Loucy (cell line): ENCODE measurements around the gene ZIC4.

ENCODE experiments used
- H2AFZ ChIP-seq: fragments of 200-600 bp; sonication (generic); 2 replicates; pipeline ENCODE4 v1.6.0; 2016; ENCODE audit warnings: antibody characterized with exemption, mild to moderate bottlenecking, low read length, moderate library complexity
- H3F3A ChIP-seq: fragments of 200-600 bp; 2 replicates; pipeline ENCODE4 v1.6.0; 2016; ENCODE audit warnings: antibody characterized with exemption, low read depth, mild to moderate bottlenecking
- H3K27me3 ChIP-seq: fragments of 200-600 bp; sonication (generic); 2 replicates; pipeline ENCODE4 v1.6.1; 2014; ENCODE audit warnings: low read length, mild to moderate bottlenecking; ENCODE audit not compliant: insufficient read depth, poor library complexity, severe bottlenecking
- H3K36me3 ChIP-seq: fragments of 200-600 bp; sonication (generic); 2 replicates; pipeline ENCODE4 v1.6.1; 2016; ENCODE audit warnings: low read length; ENCODE audit not compliant: insufficient read depth
- H3K4me1 ChIP-seq: fragments of 200-600 bp; sonication (generic); 2 replicates; pipeline ENCODE4 v1.5.1; 2014; ENCODE audit warnings: low read length, mild to moderate bottlenecking; ENCODE audit not compliant: insufficient read depth, poor library complexity, severe bottlenecking
- H3K4me2 ChIP-seq: fragments of 200-600 bp; sonication (generic); 2 replicates; pipeline ENCODE4 v1.6.0; 2014; ENCODE audit warnings: antibody characterized with exemption, low read length, low read depth, mild to moderate bottlenecking; ENCODE audit not compliant: poor library complexity, severe bottlenecking
- H3K4me3 ChIP-seq: fragments of 200-600 bp; sonication (generic); 2 replicates; pipeline ENCODE4 v1.5.1; 2014; ENCODE audit warnings: low read length, mild to moderate bottlenecking, mixed read lengths; ENCODE audit not compliant: poor library complexity, severe bottlenecking
- H3K79me2 ChIP-seq: fragments of 200-600 bp; sonication (generic); 2 replicates; pipeline ENCODE4 v1.6.1; 2014; ENCODE audit warnings: low read length; ENCODE audit not compliant: insufficient read depth
- H3K9ac ChIP-seq: fragments of 200-600 bp; sonication (generic); 2 replicates; pipeline ENCODE4 v1.6.0; 2014; ENCODE audit warnings: mild to moderate bottlenecking, low read depth, low read length, moderate library complexity; ENCODE audit not compliant: poor library complexity, severe bottlenecking
- H3K9me2 ChIP-seq: fragments of 200-600 bp; sonication (generic); replicated peaks from 2 replicates; pipeline ENCODE4 v1.6.1; 2016; ENCODE audit warnings: low read depth, low read length, mixed read lengths
- H3K9me3 ChIP-seq: fragments of 200-600 bp; sonication (generic); 2 replicates; pipeline ENCODE4 v1.6.1; 2014; ENCODE audit warnings: mild to moderate bottlenecking, antibody characterized with exemption, low read length, low read depth; ENCODE audit not compliant: insufficient read depth
- H4K20me1 ChIP-seq: fragments of 200-600 bp; sonication (generic); 2 replicates; pipeline ENCODE4 v1.6.0; 2014; ENCODE audit warnings: antibody characterized with exemption, low read length, mild to moderate bottlenecking; ENCODE audit not compliant: insufficient read depth, poor library complexity, severe bottlenecking
- CTCF ChIP-seq: fragments of 200-600 bp; sonication (generic); conservative IDR thresholded peaks from 2 replicates; pipeline ENCODE4 v1.5.1; 2014; ENCODE audit warnings: mild to moderate bottlenecking, antibody characterized with exemption, low read length
- EZH2phosphoT487 ChIP-seq: fragments of 200-600 bp; IDR thresholded peaks from 2 replicates; pipeline ENCODE4 v1.6.1; 2018; ENCODE audit warnings: antibody characterized with exemption, mild to moderate bottlenecking, moderate library complexity, borderline replicate concordance

The ZIC4 gene

GRCh38 chr3:147343926-147344325 lies 62.4 kb downstream of the ZIC4 start:
- Histone ChIP-seq H3K27me3 (no peaks in the 10 kb centered on the region), H2AFZ (peak overlapping the region; percentile 91)
- TF ChIP-seq EZH2phosphoT487: no peak
- TF ChIP-seq CTCF: no peak

GRCh38 chr3:147341727-147342126 lies 64.6 kb downstream of the ZIC4 start:
- no peaks in the 10 kb centered on the region for H3K27me3 ChIP-seq
- H2AFZ ChIP-seq: no peak overlapping the region
- H4K20me1 ChIP-seq: no peaks in the 10 kb centered on the region
- no peaks in the 10 kb centered on the region for H3F3A ChIP-seq
- no peak overlapping the region for H3K4me2 ChIP-seq
- no peaks in the 10 kb centered on the region for H3K79me2 ChIP-seq
- no peaks in the 10 kb centered on the region for H3K36me3 ChIP-seq
- H3K4me3 ChIP-seq: no peak overlapping the region
- TF ChIP-seq CTCF: no peak
- TF ChIP-seq EZH2phosphoT487: no peak
- no peaks in the 10 kb centered on the region for H3K9me2 ChIP-seq
- H3K4me1 ChIP-seq: peaks cover 2% of the 10 kb centered on the region
- no peak overlapping the region for H3K9ac ChIP-seq
- no peaks in the 10 kb centered on the region for H3K9me3 ChIP-seq

More at GRCh38 chr3:147343926-147344325, 62.4 kb downstream of the ZIC4 start:
- Histone ChIP-seq H3K4me2 (peak overlapping the region; percentile 64), H3K79me2 (no peaks in the 10 kb centered on the region), H3F3A (no peaks in the 10 kb centered on the region), H4K20me1 (no peaks in the 10 kb centered on the region), H3K9me2 (no peaks in the 10 kb centered on the region), H3K9me3 (no peaks in the 10 kb centered on the region), H3K9ac (peak overlapping the region; percentile 26), H3K4me3 (peak overlapping the region; percentile 62), H3K4me1 (peaks cover 2% of the 10 kb centered on the region), H3K36me3 (no peaks in the 10 kb centered on the region)

GRCh38 chr3:147336543-147337278 lies 69.6 kb downstream of the ZIC4 start:
- Histone ChIP-seq H3K27me3 (no peaks in the 10 kb centered on the region), H4K20me1 (no peaks in the 10 kb centered on the region), H3K79me2 (no peaks in the 10 kb centered on the region), H2AFZ (no peak overlapping the region), H3F3A (no peaks in the 10 kb centered on the region), H3K9me2 (no peaks in the 10 kb centered on the region), H3K9me3 (no peaks in the 10 kb centered on the region), H3K9ac (no peak overlapping the region), H3K36me3 (no peaks in the 10 kb centered on the region), H3K4me1 (no peaks in the 10 kb centered on the region), H3K4me3 (no peak overlapping the region), H3K4me2 (no peak overlapping the region)
- TF ChIP-seq EZH2phosphoT487 (no peak), CTCF (no peak)
